Panc1 (cell line): Measurements from ENCODE around the gene UBE2Q1. TPM values are rescaled to one million over a fixed set of nuclear protein-coding genes. Genes with fewer than 3 reads are reported as not detected.
A peak's percentile ranks its signal among the peaks of the same experiment; 100 is the strongest.

Experiments
- ATAC-seq: fragments of 200-7000 bp; cut with Tn5 transposase; 2 replicates; pipeline ENCODE4 v1.9.1; 2020; ENCODE audit warnings: mild to moderate bottlenecking, moderate library complexity
- BruUV-seq: library from RNA; stranded (reverse); fragments of 400-500 nt; replicated peaks from 2 replicates; lab custom pipeline; 2021; lab: Mats Ljungman, UMichigan
- CTCF ChIA-PET: fragments of 300-600 bp; sonication (Branson Sonifier 250); formaldehyde crosslinking; loops from one replicate; lab custom pipeline; 2022; ENCODE audit warnings: antibody characterized with exemption; lab: Charles Lee
- POLR2A ChIA-PET: fragments of 300-600 bp; sonication (Branson Sonifier 250); formaldehyde crosslinking; loops from one replicate; lab custom pipeline; 2022; ENCODE audit warnings: antibody characterized with exemption; lab: Charles Lee
- DNase-seq: peaks from one replicate; pipeline ENCODE4 v3.0.0-alpha.2; 2010; ENCODE audit warnings: low read depth, low spot score
- H3K27ac ChIP-seq: 2 replicates; pipeline ENCODE4 v1.5.1; 2011; ENCODE audit warnings: mild to moderate bottlenecking, low read length, inconsistent platforms
- H3K27me3 ChIP-seq: fragments of 200-500 bp; sonication (Bioruptor generic); 2 replicates; pipeline ENCODE4 v1.6.0; 2014; ENCODE audit warnings: low read length, inconsistent platforms; ENCODE audit not compliant: control insufficient read depth, insufficient read depth
- H3K36me3 ChIP-seq: fragments of 200-500 bp; sonication (Bioruptor generic); 2 replicates; pipeline ENCODE4 v1.5.1; 2014; ENCODE audit warnings: inconsistent platforms, mild to moderate bottlenecking, low read length, moderate library complexity; ENCODE audit not compliant: control insufficient read depth, insufficient read depth
- H3K4me1 ChIP-seq: 2 replicates; pipeline ENCODE4 v1.5.1; 2011; ENCODE audit warnings: inconsistent platforms, mild to moderate bottlenecking, low read length, moderate library complexity; ENCODE audit not compliant: control insufficient read depth, insufficient read depth
- H3K4me3 ChIP-seq, 2 experiments: 2 replicates each; pipeline ENCODE4 v1.5.1; 2011 to 2012; ENCODE audit warnings: low read depth in 2 of 2, low read length in 2 of 2, mild to moderate bottlenecking in 2 of 2, inconsistent platforms in 1 of 2, moderate library complexity in 1 of 2
- H3K9me3 ChIP-seq: fragments of 200-500 bp; sonication (Bioruptor generic); 2 replicates; pipeline ENCODE4 v1.5.1; 2014; ENCODE audit warnings: low read depth, mild to moderate bottlenecking, inconsistent platforms, low read length, moderate library complexity; ENCODE audit not compliant: control insufficient read depth, insufficient read depth
- CTCF ChIP-seq: fragments of 450-650 bp; IDR thresholded peaks from 2 replicates; pipeline ENCODE4 v1.5.1; 2017; ENCODE audit warnings: mild to moderate bottlenecking
- POLR2AphosphoS5 ChIP-seq: IDR thresholded peaks from 2 replicates; pipeline ENCODE4 v1.6.1; 2012; ENCODE audit warnings: mild to moderate bottlenecking, low read depth, low read length, moderate library complexity
- REST ChIP-seq, 2 experiments: IDR thresholded peaks; 2 replicates each; pipeline ENCODE4 v1.6.1; 2011 to 2012; ENCODE audit warnings: low read depth in 2 of 2, control low read depth in 1 of 2, low read length in 1 of 2, mild to moderate bottlenecking in 1 of 2, moderate library complexity in 1 of 2; ENCODE audit not compliant: insufficient read depth in 1 of 2
- SIN3A ChIP-seq: IDR thresholded peaks from 2 replicates; pipeline ENCODE4 v1.6.1; 2012; ENCODE audit warnings: low read depth, mild to moderate bottlenecking, low read length, moderate library complexity, borderline replicate concordance; ENCODE audit not compliant: insufficient read depth
- TCF7L2 ChIP-seq: IDR thresholded peaks from 2 replicates; pipeline ENCODE4 v1.6.1; 2011; ENCODE audit warnings: mild to moderate bottlenecking, low read depth, low read length, inconsistent platforms
- in situ Hi-C: cut with HindIII; loops from 2 replicates; pipeline ENCODE4 v1.10.0; 2016; ENCODE audit warnings: low sequenced_read_pairs, low pct_unique_long_range_greater_than_20kb
- intact Hi-C: fragments of 100-400 bp; cut with micrococcal nuclease; formaldehyde crosslinking; loops from one replicate; pipeline ENCODE4 v1.10.0; 2022; ENCODE audit not compliant: unreplicated experiment
- total RNA-seq: library from RNA; stranded (reverse); gene quantifications from one replicate; pipeline ENCODE4 v1.2.1, GENCODE V29; 2021; ENCODE audit not compliant: unreplicated experiment

The UBE2Q1 gene
- total RNA-seq, 1 experiment from 2014 or later: 96.0 TPM

- no TSS peak for BruUV-seq
- TF ChIP-seq REST (IDR thresholded peaks at IDR 0.05; ENCODE audit: insufficient read depth in 1 of 2, low read depth in 2 of 2, low read length in 1 of 2) (no peak), SIN3A (no peak)
- intact Hi-C loops (no loop called here), in situ Hi-C loops (no loop called here)
- Histone ChIP-seq H3K36me3 (peaks cover 20% of the 10 kb centered on the region; the same call in 1 of the 2 replicates), H3K27me3 (no peaks in the 10 kb centered on the region), H3K4me1 (no peaks in the 10 kb centered on the region), H3K4me3 (no peak overlapping the region), H3K27ac (no peak overlapping the region), H3K9me3 (no peaks in the 10 kb centered on the region)
- no peak for ATAC-seq
- ChIA-PET CTCF (no interaction called here), POLR2A (no interaction called here)
- DNase-seq: no peak
Measured at GRCh38 chr1:154581766-154582165, 23.3 kb upstream of the UBE2Q1 start.

GRCh38 chr1:154579374-154579773, 20.9 kb upstream of the UBE2Q1 start:
- TF ChIP-seq POLR2AphosphoS5 (0 out of 2 replicates have a peak, but pooled peaks have one; percentile 21), REST (IDR thresholded peaks at IDR 0.05; ENCODE audit: insufficient read depth in 1 of 2, low read depth in 2 of 2, low read length in 1 of 2) (no peak)
- H3K27me3 ChIP-seq: no peaks in the 10 kb centered on the region
- in situ Hi-C loops (no loop called here), intact Hi-C loops (no loop called here)
- no peaks in the 10 kb centered on the region for H3K4me1 ChIP-seq
- BruUV-seq: no TSS peak
- no peaks in the 10 kb centered on the region for H3K9me3 ChIP-seq
- ATAC-seq (no peak), DNase-seq (no peak)
- no peak overlapping the region for H3K27ac ChIP-seq
- POLR2A ChIA-PET: no interaction called here
- CTCF ChIA-PET: no interaction called here
- no peak overlapping the region for H3K4me3 ChIP-seq
- peaks cover 8% of the 10 kb centered on the region; the same call in 1 of the 2 replicates for H3K36me3 ChIP-seq

- in situ Hi-C loops: no loop called here
- POLR2A ChIA-PET: no interaction called here
- Histone ChIP-seq H3K36me3 (peaks cover 7% of the 10 kb centered on the region; the same call in 1 of the 2 replicates), H3K4me3 (no peak overlapping the region), H3K9me3 (no peaks in the 10 kb centered on the region), H3K27ac (no peak overlapping the region), H3K27me3 (no peaks in the 10 kb centered on the region), H3K4me1 (no peaks in the 10 kb centered on the region)
- no peak for TF ChIP-seq REST (IDR thresholded peaks at IDR 0.05; ENCODE audit: insufficient read depth in 1 of 2, low read depth in 2 of 2, low read length in 1 of 2)
- TF ChIP-seq SIN3A: no peak
- TF ChIP-seq CTCF: no peak
- TF ChIP-seq TCF7L2: no peak
- TF ChIP-seq POLR2AphosphoS5: no peak
- DNase-seq (no peak), ATAC-seq (no peak)
- intact Hi-C loops: no loop called here
- no TSS peak for BruUV-seq
- CTCF ChIA-PET: no interaction called here
Measured at GRCh38 chr1:154578058-154578418, 19.6 kb upstream of the UBE2Q1 start.
